Activated CD8-positive, alpha-beta T cell treated with anti-CD3 and anti-CD28 coated beads for 36 hours (primary cell): ENCODE data around the gene SIL1. TPM values are rescaled to one million over a fixed set of nuclear protein-coding genes. Genes with fewer than 3 reads are reported as not detected.
"Not testable (repeated sequence)": the region's sequence is repeated elsewhere in the genome, so short reads cannot be mapped to it uniquely, and the experiment has no call there.

Experiments
- ATAC-seq: fragments of 200-7000 bp; cut with Tn5 transposase; one replicate; pipeline ENCODE4 v1.10.0; 2021; ENCODE audit warnings: mild to moderate bottlenecking, moderate library complexity
- CTCF ChIA-PET: fragments of 350-600 bp; sonication (Branson Sonifier 250); formaldehyde crosslinking; loops from one replicate; lab custom pipeline; 2021; ENCODE audit warnings: antibody characterized with exemption; lab: Charles Lee
- POLR2A ChIA-PET: fragments of 350-600 bp; sonication (Branson Sonifier 250); formaldehyde crosslinking; loops from one replicate; lab custom pipeline; 2021; ENCODE audit warnings: antibody characterized with exemption; lab: Charles Lee
- DNase-seq: peaks from one replicate; pipeline ENCODE4 v3.0.0-alpha.2; 2020
- H3K27ac Mint-ChIP-seq: one replicate; pipeline ENCODE4 v1.8.0; 2021; ENCODE audit warnings: mild to moderate bottlenecking, mixed read lengths
- H3K27me3 Mint-ChIP-seq: one replicate; pipeline ENCODE4 v1.8.0; 2021; ENCODE audit warnings: mixed read lengths
- H3K36me3 Mint-ChIP-seq: one replicate; pipeline ENCODE4 v1.8.0; 2021; ENCODE audit warnings: low read depth, mixed read lengths
- H3K4me1 Mint-ChIP-seq: one replicate; pipeline ENCODE4 v1.8.0; 2021; ENCODE audit warnings: low read depth, mixed read lengths
- H3K4me3 Mint-ChIP-seq: one replicate; pipeline ENCODE4 v1.8.0; 2021; ENCODE audit warnings: mild to moderate bottlenecking, moderate library complexity, mixed read lengths
- H3K9me3 Mint-ChIP-seq: one replicate; pipeline ENCODE4 v1.8.0; 2021; ENCODE audit warnings: mixed read lengths
- CTCF ChIP-seq: fragments of 200-600 bp; IDR thresholded peaks from one replicate; pipeline ENCODE4 v1.8.0; 2022; ENCODE audit warnings: antibody characterized with exemption, mild to moderate bottlenecking
- intact Hi-C: fragments of 100-400 bp; cut with micrococcal nuclease; formaldehyde crosslinking; loops from one replicate; pipeline ENCODE4 v1.10.0; 2022
- total RNA-seq, 2 experiments: library from RNA; stranded (reverse); gene quantifications; one replicate each; pipeline ENCODE4 v1.2.3, GENCODE V29; 2021

The SIL1 gene
- total RNA-seq, 2 experiments from 2014 or later = 27.6 to 32.3 TPM

- Mint-ChIP-seq H3K36me3 (peaks cover 8% of the 10 kb centered on the region), H3K9me3 (no peaks in the 10 kb centered on the region), H3K4me3 (no peak overlapping the region), H3K4me1 (peaks cover 18% of the 10 kb centered on the region), H3K27me3 (no peaks in the 10 kb centered on the region), H3K27ac (no peak overlapping the region)
- CTCF ChIA-PET = interaction anchor here (1.4 kb wide), 1 partner anchor 15 kb away, joined by 4 read pairs; no protein-coding TSS in a partner anchor
- intact Hi-C loops = no loop called here
- POLR2A ChIA-PET = no interaction called here
- DNase-seq = no peak
- TF ChIP-seq CTCF = no peak
- ATAC-seq = peak; percentile 30
Measured at GRCh38 chr5:139177809-139178588, 20.2 kb downstream of the SIL1 start.

- H3K27me3 Mint-ChIP-seq, intact Hi-C loops, H3K36me3 Mint-ChIP-seq, DNase-seq, POLR2A ChIA-PET, ATAC-seq, H3K9me3 Mint-ChIP-seq, H3K27ac Mint-ChIP-seq, H3K4me3 Mint-ChIP-seq: not testable (repeated sequence)
- CTCF ChIA-PET = interaction anchor here (1.4 kb wide), 1 partner anchor 14 kb away, joined by 4 read pairs; no protein-coding TSS in a partner anchor
- H3K4me1 Mint-ChIP-seq = peaks cover 16% of the 10 kb centered on the region
Measured at GRCh38 chr5:139177281-139177680, 20.9 kb downstream of the SIL1 start.

DNA sequence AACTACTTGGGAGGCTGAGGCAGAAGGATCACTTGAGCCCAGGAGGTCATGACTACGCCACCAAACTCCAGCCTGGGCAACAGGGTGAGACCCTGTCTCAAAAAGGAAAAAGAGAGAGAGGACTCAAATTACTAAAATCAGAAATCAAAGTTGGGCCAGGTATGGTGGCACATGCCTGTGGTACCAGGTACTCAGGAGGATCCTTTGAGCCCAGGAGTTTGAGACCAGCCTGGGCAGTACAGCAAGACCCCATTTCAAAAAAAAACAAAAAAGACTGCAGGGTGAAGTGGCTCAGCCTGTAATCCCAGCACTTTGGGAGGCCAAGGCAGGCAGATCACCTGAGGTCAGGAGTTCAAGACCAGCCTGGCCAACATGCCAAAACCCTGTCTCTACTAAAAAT is 23.8 kb downstream of the SIL1 start:
- Mint-ChIP-seq H3K36me3 (peaks cover 16% of the 10 kb centered on the region), H3K4me1 (peaks cover 13% of the 10 kb centered on the region)
- H3K27me3 Mint-ChIP-seq, H3K4me3 Mint-ChIP-seq, POLR2A ChIA-PET, DNase-seq, CTCF ChIA-PET, H3K27ac Mint-ChIP-seq, H3K9me3 Mint-ChIP-seq, ATAC-seq, intact Hi-C loops: not testable (repeated sequence)

GRCh38 chr5:139171779-139172404 is 26.3 kb downstream of the SIL1 start:
- CTCF ChIA-PET = no interaction called here
- H3K27ac Mint-ChIP-seq = no peak overlapping the region
- peaks cover 16% of the 10 kb centered on the region for H3K36me3 Mint-ChIP-seq
- POLR2A ChIA-PET = no interaction called here
- H3K9me3 Mint-ChIP-seq = peaks cover 6% of the 10 kb centered on the region
- no peaks in the 10 kb centered on the region for H3K27me3 Mint-ChIP-seq
- H3K4me3 Mint-ChIP-seq = no peak overlapping the region
- ATAC-seq (no peak), DNase-seq (no peak)
- intact Hi-C loops = no loop called here
- no peak for TF ChIP-seq CTCF
- H3K4me1 Mint-ChIP-seq = no peaks in the 10 kb centered on the region

DNA sequence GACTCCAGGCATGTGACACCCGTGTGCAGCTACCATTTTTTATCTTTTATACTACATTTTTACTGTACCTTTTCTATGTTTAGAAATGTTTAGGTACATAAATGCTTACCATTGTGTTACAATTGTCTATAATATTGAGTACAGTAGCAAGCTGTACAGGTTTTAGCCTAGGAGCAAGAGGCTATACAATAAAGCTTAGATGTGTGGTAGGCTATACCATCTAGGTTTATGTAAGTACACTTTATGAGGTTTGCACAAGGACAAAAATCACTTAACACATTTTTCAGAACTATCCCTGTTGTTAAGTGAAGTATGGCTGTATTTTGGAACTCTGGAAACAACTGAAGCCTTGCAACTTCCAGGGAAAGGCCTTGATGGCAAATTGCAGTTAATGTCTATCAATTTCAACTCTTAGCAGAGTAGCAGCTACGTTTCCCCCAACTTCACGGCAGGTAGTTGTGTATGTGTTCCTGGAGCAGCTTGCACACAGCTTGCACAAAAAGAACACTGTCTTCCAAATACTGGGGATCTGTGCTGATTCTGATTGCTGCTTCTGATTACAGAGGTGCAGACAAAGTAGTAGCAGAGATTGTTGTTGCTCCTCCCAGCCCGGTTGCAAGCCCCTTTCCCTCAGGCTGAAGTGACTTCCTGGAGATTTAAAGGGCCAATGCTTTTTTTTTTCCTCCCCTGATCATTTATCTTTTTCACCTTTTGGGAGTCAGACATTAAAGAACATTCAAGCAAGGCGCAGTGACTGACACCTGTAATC is 30.0 kb downstream of the SIL1 start:
- intact Hi-C loops = no loop called here
- H3K9me3 Mint-ChIP-seq = peaks cover 6% of the 10 kb centered on the region
- H3K27ac Mint-ChIP-seq = no peak overlapping the region
- ChIA-PET POLR2A (no interaction called here), CTCF (interaction anchor here (1.5 kb wide), 1 partner anchor 10 kb away, joined by 6 read pairs; no protein-coding TSS in a partner anchor)
- no peaks in the 10 kb centered on the region for H3K4me1 Mint-ChIP-seq
- ATAC-seq = no peak
- no peak for TF ChIP-seq CTCF
- peaks cover 8% of the 10 kb centered on the region for H3K36me3 Mint-ChIP-seq
- H3K27me3 Mint-ChIP-seq = no peaks in the 10 kb centered on the region
- H3K4me3 Mint-ChIP-seq = no peak overlapping the region
- no peak for DNase-seq
